ENCODE measurements around the gene GAS5. TPM values are rescaled to one million over a fixed set of nuclear protein-coding genes. Genes with fewer than 3 reads are reported as not detected.
"Not testable (repeated sequence)": the region's sequence is repeated elsewhere in the genome, so short reads cannot be mapped to it uniquely, and the experiment has no call there.

The GAS5 gene
- total RNA-seq, 2 experiments from 2014 or later = 418 to 494 TPM

DNA sequence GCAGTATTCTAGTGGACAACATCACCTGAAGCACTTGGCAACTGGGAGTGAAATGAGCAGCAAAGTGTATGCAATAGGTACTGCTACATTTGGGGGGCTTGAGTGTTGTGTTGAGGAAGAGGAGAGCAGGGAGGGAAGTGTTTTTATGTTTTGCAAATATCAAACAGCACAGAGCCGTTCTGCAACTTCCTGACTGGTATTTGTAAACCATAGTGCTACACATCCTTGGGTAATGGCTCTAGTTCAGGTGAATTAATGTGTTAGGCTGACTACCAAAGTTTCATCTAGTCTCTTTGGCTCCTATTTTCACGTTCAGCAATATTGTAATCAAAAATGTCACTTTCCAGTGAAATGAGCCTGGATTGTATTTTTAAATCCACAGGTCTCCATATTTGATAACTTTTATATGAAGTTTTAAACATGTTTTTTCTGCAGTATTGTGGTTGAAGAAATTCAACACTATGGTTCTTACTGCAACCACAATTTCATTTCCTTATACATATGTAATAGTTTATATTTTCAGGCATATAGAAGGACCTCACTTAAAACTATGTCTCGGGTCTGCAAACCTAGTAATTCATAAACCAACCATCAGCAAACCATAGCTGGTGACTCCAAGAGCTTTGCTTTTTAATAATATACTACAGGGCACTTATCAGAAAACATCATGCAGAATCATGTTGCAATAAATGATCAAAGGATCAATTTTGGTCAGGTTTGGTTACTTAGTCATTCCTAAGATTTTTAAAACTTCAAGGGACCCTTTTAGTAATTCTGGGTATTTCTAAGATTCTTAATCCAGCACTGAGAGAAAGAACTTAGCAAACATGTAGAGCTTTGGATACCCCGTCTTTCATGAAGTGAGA lies 19.2 kb upstream of the GAS5 start:
- CTCF ChIA-PET = no interaction called here
- no peak for ATAC-seq
- Mint-ChIP-seq H3K4me1 (peaks cover 21% of the 10 kb centered on the region), H3K4me3 (no peak overlapping the region), H3K27me3 (no peaks in the 10 kb centered on the region), H3K27ac (peak overlapping the region; percentile 57), H3K9me3 (ENCODE audit: low read depth) (no peaks in the 10 kb centered on the region), H3K36me3 (peaks cover 33% of the 10 kb centered on the region)
- DNase-seq = no peak

DNA sequence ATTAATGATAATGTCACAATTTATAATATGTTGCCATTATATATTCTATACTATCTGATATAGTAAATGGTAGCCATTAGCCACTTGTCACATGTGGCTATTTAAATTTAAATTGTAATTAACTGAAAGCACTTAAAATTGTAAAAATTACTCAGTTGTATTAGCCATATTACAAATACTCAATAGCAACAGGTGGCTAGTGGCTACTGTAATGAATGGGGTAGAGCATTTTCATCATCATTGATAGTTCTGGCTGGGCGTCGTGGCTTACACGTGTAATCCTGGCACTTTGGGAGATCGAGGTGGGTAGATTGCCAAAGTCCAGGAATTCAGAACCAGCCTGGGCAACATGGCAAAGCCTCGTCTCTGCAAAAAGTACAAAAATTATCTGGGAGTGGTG lies 16.9 kb upstream of the GAS5 start:
- H3K27ac Mint-ChIP-seq = no peak overlapping the region
- peaks cover 32% of the 10 kb centered on the region for H3K36me3 Mint-ChIP-seq
- H3K4me3 Mint-ChIP-seq = no peak overlapping the region
- CTCF ChIA-PET = no interaction called here
- ATAC-seq (no peak), DNase-seq (no peak)
- H3K4me1 Mint-ChIP-seq = peaks cover 21% of the 10 kb centered on the region
- H3K9me3 Mint-ChIP-seq (ENCODE audit: low read depth) = no peaks in the 10 kb centered on the region
- H3K27me3 Mint-ChIP-seq = no peaks in the 10 kb centered on the region

DNA sequence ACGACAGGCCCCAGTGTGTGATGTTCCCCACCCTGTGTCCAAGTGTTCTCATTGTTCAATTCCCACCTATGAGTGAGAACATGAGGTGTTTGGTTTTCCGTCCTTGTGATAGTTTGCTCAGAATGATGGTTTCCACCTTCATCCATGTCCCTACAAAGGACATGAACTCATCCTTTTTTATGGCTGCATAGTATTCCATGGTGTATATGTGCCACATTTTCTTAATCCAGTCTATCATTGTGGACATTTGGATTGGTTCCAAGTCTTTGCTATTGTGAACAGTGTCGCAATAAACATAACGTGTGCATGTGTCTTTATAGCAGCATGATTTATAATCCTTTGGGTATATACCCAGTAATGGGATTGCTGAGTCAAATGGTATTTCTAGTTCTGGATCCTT lies 13.3 kb upstream of the GAS5 start:
- H3K4me3 Mint-ChIP-seq; ATAC-seq; H3K4me1 Mint-ChIP-seq; DNase-seq; H3K9me3 Mint-ChIP-seq (ENCODE audit: low read depth); CTCF ChIA-PET; H3K27me3 Mint-ChIP-seq; H3K27ac Mint-ChIP-seq: not testable (repeated sequence)
- peaks cover 31% of the 10 kb centered on the region for H3K36me3 Mint-ChIP-seq

DNA sequence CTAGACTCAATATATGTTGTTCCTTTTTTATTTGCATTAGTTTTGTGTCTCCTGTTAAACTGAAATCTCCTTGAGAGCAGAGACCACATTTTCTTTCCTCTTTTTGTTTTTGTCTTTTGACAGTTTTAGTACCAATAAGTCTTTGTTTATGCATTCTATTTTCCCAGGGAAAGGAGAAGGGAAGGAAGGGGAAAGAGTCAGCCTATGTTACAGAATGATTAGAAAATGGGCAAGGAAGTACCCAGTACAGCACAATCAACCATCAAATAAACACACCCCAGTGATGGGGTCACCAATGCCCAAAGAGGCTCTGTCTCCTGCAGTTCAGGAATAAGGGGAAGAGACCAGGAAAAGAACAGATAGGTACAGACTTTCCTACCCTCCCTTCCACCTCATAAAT lies 10.5 kb upstream of the GAS5 start:
- no peak for DNase-seq
- peaks cover 35% of the 10 kb centered on the region for H3K36me3 Mint-ChIP-seq
- no peaks in the 10 kb centered on the region for H3K9me3 Mint-ChIP-seq (ENCODE audit: low read depth)
- no peak overlapping the region for H3K4me3 Mint-ChIP-seq
- no peak for ATAC-seq
- CTCF ChIA-PET = no interaction called here
- H3K27me3 Mint-ChIP-seq = no peaks in the 10 kb centered on the region
- H3K27ac Mint-ChIP-seq = no peak overlapping the region
- H3K4me1 Mint-ChIP-seq = peaks cover 2% of the 10 kb centered on the region

DNA sequence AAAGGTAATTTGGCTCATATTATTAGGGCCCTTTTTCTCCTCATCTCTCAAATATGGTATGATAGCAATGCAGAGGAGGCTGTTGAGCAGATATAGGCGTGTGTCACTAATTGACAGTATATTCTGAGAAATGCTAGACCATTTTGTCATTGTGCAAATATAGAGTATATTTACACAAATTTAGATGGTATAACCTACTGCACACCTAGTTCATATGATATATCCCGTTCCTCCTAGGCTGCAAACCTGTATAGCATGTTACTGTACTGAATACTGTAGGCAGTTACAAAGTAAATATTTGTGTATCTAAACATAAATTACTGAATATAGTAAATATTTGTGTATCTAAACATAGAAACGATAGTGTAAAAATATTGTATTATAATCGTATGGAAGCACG lies 8.9 kb upstream of the GAS5 start:
- no peak overlapping the region for H3K27ac Mint-ChIP-seq
- CTCF ChIA-PET = no interaction called here
- H3K4me3 Mint-ChIP-seq = no peak overlapping the region
- H3K36me3 Mint-ChIP-seq = peaks cover 40% of the 10 kb centered on the region
- H3K27me3 Mint-ChIP-seq = no peaks in the 10 kb centered on the region
- H3K9me3 Mint-ChIP-seq (ENCODE audit: low read depth) = no peaks in the 10 kb centered on the region
- ATAC-seq (no peak), DNase-seq (no peak)
- peaks cover 11% of the 10 kb centered on the region for H3K4me1 Mint-ChIP-seq

DNA sequence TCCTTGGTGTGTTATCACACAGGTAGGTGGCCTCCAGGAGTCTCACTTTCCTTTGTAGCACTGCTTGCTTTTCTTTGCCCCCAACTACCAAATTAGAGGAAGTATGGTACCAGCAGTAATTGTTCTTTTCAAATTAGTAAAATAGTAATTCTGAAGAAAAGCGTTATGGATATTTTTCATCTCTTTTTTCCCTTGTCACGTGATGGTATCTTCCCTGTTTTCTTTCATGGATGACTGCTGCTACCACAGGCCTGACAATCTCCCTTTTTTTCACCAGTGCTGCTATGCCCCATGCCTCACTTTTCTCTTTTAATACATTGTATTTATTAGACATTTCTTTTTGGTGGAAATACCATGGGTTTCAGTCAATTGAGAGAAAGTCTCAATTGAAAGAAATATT lies 3.7 kb upstream of the GAS5 start:
- Mint-ChIP-seq H3K27ac (peak overlapping the region; percentile 95), H3K36me3 (peaks cover 40% of the 10 kb centered on the region), H3K27me3 (no peaks in the 10 kb centered on the region), H3K4me3 (peak overlapping the region; percentile 89), H3K9me3 (ENCODE audit: low read depth) (no peaks in the 10 kb centered on the region), H3K4me1 (peaks cover 41% of the 10 kb centered on the region)
- DNase-seq (no peak), ATAC-seq (no peak)
- CTCF ChIA-PET = interaction anchor here (1.6 kb wide), 1 partner anchor 11 kb away, joined by 3 read pairs; no protein-coding TSS in a partner anchor

DNA sequence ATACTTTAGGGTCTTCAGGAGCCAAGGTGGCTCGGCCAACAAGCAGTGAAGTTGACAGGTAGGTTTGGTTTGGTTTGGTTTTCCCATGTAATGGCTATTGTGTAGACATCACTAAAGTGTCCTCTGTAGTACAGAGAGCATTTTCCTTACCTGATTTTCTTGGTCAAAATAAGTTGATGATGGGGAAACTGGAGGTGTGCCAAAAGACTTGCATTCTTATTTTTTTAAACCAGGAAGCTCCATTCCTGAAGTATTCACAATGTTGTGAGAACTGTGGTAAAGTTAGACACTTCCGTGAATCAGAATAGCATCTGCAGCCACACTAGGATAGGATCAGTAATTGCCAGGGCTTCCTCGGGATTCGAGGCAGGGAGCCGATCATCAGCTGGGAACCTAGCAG lies 3.3 kb upstream of the GAS5 start:
- DNase-seq (no peak), ATAC-seq (no peak)
- CTCF ChIA-PET = interaction anchor here (1.6 kb wide), 1 partner anchor 11 kb away, joined by 3 read pairs; no protein-coding TSS in a partner anchor
- Mint-ChIP-seq H3K9me3 (ENCODE audit: low read depth) (no peaks in the 10 kb centered on the region), H3K4me1 (peaks cover 43% of the 10 kb centered on the region), H3K27me3 (no peaks in the 10 kb centered on the region), H3K4me3 (peak overlapping the region; percentile 89), H3K27ac (peak overlapping the region; percentile 95), H3K36me3 (peaks cover 43% of the 10 kb centered on the region)

DNA sequence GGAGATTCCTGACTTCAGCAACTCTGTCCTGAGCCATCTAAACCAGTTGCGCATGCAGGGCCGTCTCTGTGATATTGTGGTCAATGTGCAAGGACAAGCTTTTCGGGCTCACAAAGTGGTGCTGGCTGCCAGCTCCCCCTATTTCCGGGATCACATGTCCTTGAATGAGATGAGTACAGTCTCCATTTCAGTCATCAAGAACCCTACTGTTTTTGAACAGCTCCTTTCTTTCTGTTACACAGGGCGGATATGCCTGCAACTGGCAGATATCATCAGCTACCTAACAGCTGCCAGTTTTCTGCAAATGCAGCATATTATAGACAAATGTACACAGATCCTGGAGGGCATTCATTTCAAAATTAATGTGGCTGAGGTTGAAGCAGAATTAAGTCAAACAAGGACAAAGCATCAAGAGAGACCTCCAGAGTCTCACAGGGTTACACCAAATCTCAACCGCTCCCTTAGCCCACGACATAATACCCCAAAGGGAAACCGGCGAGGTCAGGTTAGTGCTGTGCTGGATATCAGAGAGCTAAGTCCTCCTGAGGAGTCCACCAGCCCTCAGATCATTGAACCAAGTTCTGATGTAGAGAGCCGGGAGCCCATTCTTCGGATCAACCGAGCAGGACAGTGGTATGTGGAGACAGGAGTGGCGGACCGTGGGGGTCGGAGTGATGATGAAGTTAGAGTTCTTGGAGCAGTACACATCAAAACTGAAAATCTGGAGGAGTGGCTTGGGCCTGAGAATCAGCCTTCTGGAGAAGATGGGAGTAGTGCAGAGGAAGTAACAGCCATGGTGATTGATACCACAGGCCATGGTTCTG lies 2.7 kb upstream of the GAS5 start:
- peak overlapping the region; percentile 95 for H3K27ac Mint-ChIP-seq
- CTCF ChIA-PET = interaction anchor here (0.6 to 1.7 kb wide), 4 partner anchors 10 to 285 kb away, joined by 3 to 7 read pairs (median 3); partner anchors contain the start of genes CENPL and DARS2
- H3K9me3 Mint-ChIP-seq (ENCODE audit: low read depth) = no peaks in the 10 kb centered on the region
- peaks cover 50% of the 10 kb centered on the region for H3K4me1 Mint-ChIP-seq
- no peaks in the 10 kb centered on the region for H3K27me3 Mint-ChIP-seq
- peak; percentile 8 for ATAC-seq
- peaks cover 45% of the 10 kb centered on the region for H3K36me3 Mint-ChIP-seq
- H3K4me3 Mint-ChIP-seq = peak overlapping the region; percentile 89
- DNase-seq = peak; percentile 82

DNA sequence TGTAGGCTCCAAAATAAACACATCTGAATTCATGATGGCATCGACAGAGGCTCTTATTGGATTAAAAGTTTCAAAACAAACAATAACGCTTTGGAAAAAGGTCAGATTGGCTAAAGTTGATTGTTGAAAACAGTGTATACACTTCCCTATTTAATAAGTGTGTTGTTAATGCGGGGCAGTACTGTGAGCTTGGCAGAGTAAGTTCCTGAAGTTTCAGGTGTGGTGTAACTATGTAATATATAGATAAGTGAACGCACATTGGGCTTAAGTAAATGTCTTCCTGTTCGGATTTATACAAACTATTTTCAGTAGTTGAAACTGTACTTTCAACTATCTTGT lies 1.2 kb upstream of the GAS5 start:
- Mint-ChIP-seq H3K4me3 (peak overlapping the region; percentile 89), H3K27ac (peak overlapping the region; percentile 95), H3K9me3 (ENCODE audit: low read depth) (no peaks in the 10 kb centered on the region), H3K4me1 (peaks cover 62% of the 10 kb centered on the region), H3K36me3 (peaks cover 55% of the 10 kb centered on the region), H3K27me3 (no peaks in the 10 kb centered on the region)
- ATAC-seq (no peak), DNase-seq (no peak)
- CTCF ChIA-PET = interaction anchor here (1.0 to 1.7 kb wide), 4 partner anchors 45 to 438 kb away, joined by 3 to 7 read pairs (median 4); partner anchors contain the start of gene DARS2

DNA sequence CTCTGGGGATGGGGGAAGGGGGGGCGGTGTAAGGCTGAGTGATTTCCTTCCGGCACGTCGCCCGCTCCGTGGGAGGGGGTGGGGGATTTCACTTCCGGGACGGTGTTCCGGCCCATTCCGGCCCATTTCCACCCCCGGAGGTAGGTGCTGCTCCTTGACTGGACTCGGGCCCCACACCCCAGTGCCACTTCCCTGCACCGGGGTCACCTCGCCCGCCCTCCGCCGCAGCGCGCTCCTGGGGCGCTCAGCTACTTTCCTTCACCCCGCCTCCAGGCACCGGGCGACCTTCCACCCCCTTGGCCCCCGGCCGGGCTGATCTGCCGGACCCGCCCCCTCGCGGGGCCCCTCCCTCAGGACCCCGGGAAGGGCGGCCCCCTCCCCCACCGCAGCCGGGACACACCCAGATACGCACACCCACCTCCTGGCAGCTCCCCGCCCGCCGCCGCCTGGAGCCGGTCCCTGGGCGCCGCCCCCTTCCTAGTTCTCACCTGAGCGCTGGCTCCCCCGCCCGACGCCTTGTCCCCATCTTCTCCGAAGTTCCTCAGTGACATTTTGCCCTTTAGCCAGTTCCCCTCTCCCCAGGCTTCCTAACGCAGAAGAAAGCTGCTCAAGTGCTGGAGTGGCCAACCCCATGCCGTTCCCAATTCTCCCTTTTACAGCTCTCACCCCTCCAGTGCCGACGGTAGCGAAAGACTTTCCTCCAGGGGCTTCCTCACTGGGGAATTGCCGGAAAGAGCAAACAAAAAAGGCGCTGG lies 654 bp upstream of the GAS5 start, which contains the start of gene ZBTB37:
ZBTB37 (plus strand) TSS at position 115 of the 755 bp plus-strand sequence. CDS start 1,846 bp downstream, outside the sequence.
- ATAC-seq = peak; percentile 71
- H3K27me3 Mint-ChIP-seq = no peaks in the 10 kb centered on the region
- no peaks in the 10 kb centered on the region for H3K9me3 Mint-ChIP-seq (ENCODE audit: low read depth)
- CTCF ChIA-PET = interaction anchor here (1.0 to 1.7 kb wide), 6 partner anchors 44 to 437 kb away, joined by 3 to 7 read pairs (median 4); partner anchors contain the start of gene DARS2
- peak within 1 kb of the TSS; percentile 95 for H3K27ac Mint-ChIP-seq
- peak; percentile 97 for DNase-seq
- H3K4me3 Mint-ChIP-seq = peak within 1 kb of the TSS; percentile 89
- peaks cover 59% of the 10 kb centered on the region for H3K36me3 Mint-ChIP-seq
- peaks cover 68% of the 10 kb centered on the region for H3K4me1 Mint-ChIP-seq

DNA sequence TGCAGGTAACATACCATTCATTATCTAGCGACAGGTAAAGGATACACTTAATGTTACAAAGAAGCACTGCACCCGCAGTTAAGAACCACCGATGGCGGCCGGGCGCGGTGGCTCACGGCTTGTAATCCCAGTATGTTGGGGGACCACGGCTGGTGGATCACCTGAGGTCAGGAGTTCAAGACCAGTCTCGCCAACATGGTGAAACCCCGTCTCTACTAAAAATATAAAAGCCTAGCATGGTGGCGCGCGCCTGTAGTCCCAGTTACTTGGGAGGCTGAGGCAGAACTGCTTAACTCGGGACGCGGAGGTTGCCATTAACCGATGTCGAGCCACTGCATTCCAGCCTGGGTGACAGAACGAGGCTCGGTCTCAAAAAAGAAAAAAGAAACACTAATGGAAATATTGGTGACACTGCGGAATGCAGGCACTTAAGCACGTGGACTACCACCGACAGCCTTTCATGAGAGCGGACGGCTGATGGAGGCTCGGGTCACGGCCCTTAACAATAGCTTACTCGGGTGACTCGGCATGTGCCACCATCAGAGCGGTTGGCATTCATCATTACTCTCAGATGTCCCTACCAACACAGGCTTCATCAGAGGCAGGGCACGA lies 542 bp downstream of the GAS5 start:
- peaks cover 64% of the 10 kb centered on the region for H3K4me1 Mint-ChIP-seq
- no peaks in the 10 kb centered on the region for H3K9me3 Mint-ChIP-seq (ENCODE audit: low read depth)
- peak overlapping the region; percentile 95 for H3K27ac Mint-ChIP-seq
- peaks cover 59% of the 10 kb centered on the region for H3K36me3 Mint-ChIP-seq
- peak; percentile 56 for DNase-seq
- ATAC-seq = no peak
- no peaks in the 10 kb centered on the region for H3K27me3 Mint-ChIP-seq
- CTCF ChIA-PET = interaction anchor here (1.1 to 1.3 kb wide), 2 partner anchors 43 to 351 kb away, joined by 3 to 5 read pairs; partner anchors contain the start of gene DARS2
- peak overlapping the region; percentile 89 for H3K4me3 Mint-ChIP-seq

DNA sequence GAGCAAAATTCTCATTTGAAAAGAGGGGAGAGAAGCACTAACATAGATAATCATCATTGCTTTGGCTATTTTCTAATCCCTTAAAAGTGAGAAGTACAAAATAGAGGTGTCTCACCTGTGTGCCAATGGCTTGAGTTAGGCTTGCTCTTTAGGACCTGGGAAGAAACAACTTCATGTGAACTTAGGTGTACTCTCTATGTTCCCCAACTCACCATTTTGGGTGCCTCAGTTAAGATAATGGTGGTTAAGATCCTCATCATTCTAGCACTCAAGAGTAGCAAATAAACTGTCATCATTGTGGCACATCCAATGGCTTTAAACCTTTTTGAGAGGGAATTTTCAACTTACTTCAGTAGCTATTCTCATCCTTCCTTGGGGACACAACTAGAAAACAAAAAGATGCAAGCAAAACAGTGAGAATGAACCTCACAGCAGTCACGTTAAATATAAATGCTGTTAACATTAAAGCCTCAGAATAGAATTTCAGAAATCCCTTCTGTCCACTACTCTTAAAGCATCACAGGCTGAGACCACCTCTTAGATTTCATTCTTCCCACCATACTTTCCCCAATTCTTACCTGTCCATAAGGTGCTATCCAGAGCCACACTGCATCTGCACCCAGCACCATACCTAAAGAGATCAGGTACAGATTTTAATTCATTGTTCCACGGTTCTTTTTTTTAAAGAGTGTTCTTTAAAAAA lies 1.2 kb downstream of the GAS5 start:
- H3K9me3 Mint-ChIP-seq (ENCODE audit: low read depth) = no peaks in the 10 kb centered on the region
- CTCF ChIA-PET = interaction anchor here (0.6 to 1.7 kb wide), 2 partner anchors 437 to 1134 kb away, joined by 3 to 4 read pairs; partner anchors contain the start of gene CACYBP
- DNase-seq (no peak), ATAC-seq (no peak)
- peak overlapping the region; percentile 89 for H3K4me3 Mint-ChIP-seq
- H3K27ac Mint-ChIP-seq = peak overlapping the region; percentile 95
- peaks cover 63% of the 10 kb centered on the region for H3K4me1 Mint-ChIP-seq
- peaks cover 61% of the 10 kb centered on the region for H3K36me3 Mint-ChIP-seq
- no peaks in the 10 kb centered on the region for H3K27me3 Mint-ChIP-seq

Measured in activated CD8-positive, alpha-beta memory T cell treated with anti-CD3 and anti-CD28 coated beads, Interleukin-2, amount 10 ng/mL, durations not matched to agents 7 days and 5 days (primary cell).